ENCODE results near the gene STK35.
A peak's percentile ranks its signal among the peaks of the same experiment; 100 is the strongest.
"Not testable (repeated sequence)": the region's sequence is repeated elsewhere in the genome, so short reads cannot be mapped to it uniquely, and the experiment has no call there.

STK35 gene

GRCh38 chr20:2169456-2170088 lies 67.9 kb downstream of the STK35 start:
- TF ChIP-seq GATA1 (IDR thresholded peaks at IDR 0.05; ENCODE audit: low read depth, low read length) (no peak), POLR2A (IDR thresholded peaks at IDR 0.05; ENCODE audit: low read length) (no peak)
- no peak for DNase-seq

- TF ChIP-seq GATA1 (IDR thresholded peaks at IDR 0.05; ENCODE audit: low read depth, low read length) (no peak), POLR2A (IDR thresholded peaks at IDR 0.05; ENCODE audit: low read length) (no peak)
- no peak for DNase-seq
These were observed 68.8 kb downstream of the STK35 start for GRCh38 chr20:2170404-2170803.

GRCh38 chr20:2171266-2171790 lies 69.7 kb downstream of the STK35 start:
- no peak for TF ChIP-seq POLR2A (IDR thresholded peaks at IDR 0.05; ENCODE audit: low read length)
- TF ChIP-seq GATA1 (IDR thresholded peaks at IDR 0.05; ENCODE audit: low read depth, low read length): no peak

GRCh38 chr20:2171840-2172239 lies 70.2 kb downstream of the STK35 start:
- not testable (repeated sequence) for DNase-seq

More at GRCh38 chr20:2171266-2171790, 69.7 kb downstream of the STK35 start:
- no peak for DNase-seq

GRCh38 chr20:2172305-2173175 lies 70.9 kb downstream of the STK35 start:
- TF ChIP-seq POLR2A (IDR thresholded peaks at IDR 0.05; ENCODE audit: low read length): no peak
- no peak for TF ChIP-seq GATA1 (IDR thresholded peaks at IDR 0.05; ENCODE audit: low read depth, low read length)
- peak; percentile 49 to 76 for DNase-seq

- no peak for DNase-seq
- TF ChIP-seq GATA1 (IDR thresholded peaks at IDR 0.05; ENCODE audit: low read depth, low read length) (no peak), POLR2A (IDR thresholded peaks at IDR 0.05; ENCODE audit: low read length) (no peak)
These were observed 71.6 kb downstream of the STK35 start for GRCh38 chr20:2173186-2173585.

- DNase-seq: no peak
- TF ChIP-seq POLR2A (IDR thresholded peaks at IDR 0.05; ENCODE audit: low read length) (no peak), GATA1 (IDR thresholded peaks at IDR 0.05; ENCODE audit: low read depth, low read length) (no peak)
These were observed 72.4 kb downstream of the STK35 start for GRCh38 chr20:2174067-2174466.

GRCh38 chr20:2176946-2177345 lies 75.3 kb downstream of the STK35 start:
- TF ChIP-seq POLR2A (IDR thresholded peaks at IDR 0.05; ENCODE audit: low read length) (no peak), GATA1 (IDR thresholded peaks at IDR 0.05; ENCODE audit: low read depth, low read length) (no peak)
- no peak for DNase-seq

- no peak for DNase-seq
- TF ChIP-seq GATA1 (IDR thresholded peaks at IDR 0.05; ENCODE audit: low read depth, low read length): no peak
- no peak for TF ChIP-seq POLR2A (IDR thresholded peaks at IDR 0.05; ENCODE audit: low read length)
These were observed 76.9 kb downstream of the STK35 start for GRCh38 chr20:2178318-2179232.

DNA sequence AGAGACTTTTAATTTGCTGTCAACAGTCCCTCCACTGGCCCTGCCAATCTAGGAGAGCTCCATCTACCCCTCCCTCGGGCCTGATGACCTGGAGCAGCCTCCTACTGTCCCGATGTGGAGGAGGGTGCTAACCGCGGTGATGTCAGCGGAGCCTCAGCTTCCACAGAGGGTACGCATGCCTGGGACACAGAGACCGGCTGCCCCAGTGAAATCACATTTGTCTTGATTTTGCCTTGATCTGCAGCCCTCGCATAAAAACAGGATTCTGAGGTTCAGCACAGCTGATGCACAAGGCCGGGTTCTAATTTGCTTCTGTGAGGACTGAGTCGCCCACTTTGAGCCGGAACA lies 77.6 kb downstream of the STK35 start:
- TF ChIP-seq GATA1 (IDR thresholded peaks at IDR 0.05; ENCODE audit: low read depth, low read length) (no peak), POLR2A (IDR thresholded peaks at IDR 0.05; ENCODE audit: low read length) (no peak)
- DNase-seq: no peak

DNA sequence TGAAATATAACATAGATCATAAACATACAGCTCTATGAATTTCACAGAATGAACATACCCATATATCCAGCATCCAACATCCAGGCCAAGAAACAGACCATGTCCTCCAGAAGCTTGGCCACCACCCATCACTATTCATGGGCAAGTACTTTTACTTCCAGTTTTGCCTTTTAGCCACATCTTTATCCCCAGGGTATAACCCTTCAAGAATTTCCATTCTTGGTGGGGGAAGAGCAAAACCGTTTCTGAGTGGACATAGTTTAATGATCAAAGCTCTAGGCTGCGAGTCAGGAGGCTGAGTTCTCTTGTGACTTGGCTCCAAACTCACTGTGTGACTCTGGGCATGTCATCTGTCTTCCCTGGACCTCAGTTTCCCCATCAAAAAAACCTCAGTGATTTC lies 78.3 kb downstream of the STK35 start:
- TF ChIP-seq GATA1 (IDR thresholded peaks at IDR 0.05; ENCODE audit: low read depth, low read length): no peak
- TF ChIP-seq POLR2A (IDR thresholded peaks at IDR 0.05; ENCODE audit: low read length): no peak
- DNase-seq: no peak

- DNase-seq: no peak
- TF ChIP-seq GATA1 (IDR thresholded peaks at IDR 0.05; ENCODE audit: low read depth, low read length) (no peak), POLR2A (IDR thresholded peaks at IDR 0.05; ENCODE audit: low read length) (no peak)
These were observed 81.8 kb downstream of the STK35 start for GRCh38 chr20:2183381-2183780.

GRCh38 chr20:2184933-2185332 lies 83.3 kb downstream of the STK35 start:
- DNase-seq: not testable (repeated sequence)

DNA sequence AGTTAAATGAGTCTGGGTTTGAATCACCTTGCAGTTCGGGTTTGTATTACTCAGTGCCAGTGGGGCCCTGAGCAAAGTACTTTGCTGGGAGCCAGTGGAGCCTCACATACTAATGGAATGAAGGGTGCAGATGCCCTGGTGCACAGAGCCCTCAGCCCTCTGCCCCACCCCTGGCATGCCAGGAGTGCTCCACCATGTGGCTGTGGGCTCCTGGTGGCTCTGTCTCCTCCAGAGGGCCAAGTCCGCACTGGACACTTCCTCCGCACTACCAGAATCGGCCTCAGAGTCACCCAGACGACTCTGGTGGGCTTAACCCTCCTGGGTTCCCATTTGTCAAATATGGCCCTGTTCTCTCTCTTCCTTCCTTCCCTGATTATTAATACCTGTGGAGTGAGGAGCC lies 94.0 kb downstream of the STK35 start:
- TF ChIP-seq POLR2A (IDR thresholded peaks at IDR 0.05; ENCODE audit: low read length) (no peak), GATA1 (IDR thresholded peaks at IDR 0.05; ENCODE audit: low read depth, low read length) (no peak)
- DNase-seq: no peak

All from erythroblast (primary cell).